KOPT-K1 (cell line): Measurements from ENCODE around the gene PSME3IP1.

ENCODE experiments used
- H3K27ac ChIP-seq: fragments of 200-600 bp; sonication (generic); 2 replicates; pipeline ENCODE4 v1.5.1; 2016; ENCODE audit warnings: antibody characterized with exemption, mild to moderate bottlenecking, low read depth, low read length; ENCODE audit not compliant: poor library complexity, severe bottlenecking
- H3K36me3 ChIP-seq: fragments of 200-600 bp; sonication (generic); 2 replicates; pipeline ENCODE4 v1.5.1; 2017; ENCODE audit warnings: antibody characterized with exemption, mild to moderate bottlenecking, low read length, moderate library complexity; ENCODE audit not compliant: insufficient read depth
- H3K9me3 ChIP-seq: fragments of 200-600 bp; sonication (generic); 2 replicates; pipeline ENCODE4 v1.5.1; 2017; ENCODE audit warnings: antibody characterized with exemption, low read length, mild to moderate bottlenecking; ENCODE audit not compliant: insufficient read depth, poor library complexity, severe bottlenecking

PSME3IP1 gene, protein sequence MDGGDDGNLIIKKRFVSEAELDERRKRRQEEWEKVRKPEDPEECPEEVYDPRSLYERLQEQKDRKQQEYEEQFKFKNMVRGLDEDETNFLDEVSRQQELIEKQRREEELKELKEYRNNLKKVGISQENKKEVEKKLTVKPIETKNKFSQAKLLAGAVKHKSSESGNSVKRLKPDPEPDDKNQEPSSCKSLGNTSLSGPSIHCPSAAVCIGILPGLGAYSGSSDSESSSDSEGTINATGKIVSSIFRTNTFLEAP

DNA sequence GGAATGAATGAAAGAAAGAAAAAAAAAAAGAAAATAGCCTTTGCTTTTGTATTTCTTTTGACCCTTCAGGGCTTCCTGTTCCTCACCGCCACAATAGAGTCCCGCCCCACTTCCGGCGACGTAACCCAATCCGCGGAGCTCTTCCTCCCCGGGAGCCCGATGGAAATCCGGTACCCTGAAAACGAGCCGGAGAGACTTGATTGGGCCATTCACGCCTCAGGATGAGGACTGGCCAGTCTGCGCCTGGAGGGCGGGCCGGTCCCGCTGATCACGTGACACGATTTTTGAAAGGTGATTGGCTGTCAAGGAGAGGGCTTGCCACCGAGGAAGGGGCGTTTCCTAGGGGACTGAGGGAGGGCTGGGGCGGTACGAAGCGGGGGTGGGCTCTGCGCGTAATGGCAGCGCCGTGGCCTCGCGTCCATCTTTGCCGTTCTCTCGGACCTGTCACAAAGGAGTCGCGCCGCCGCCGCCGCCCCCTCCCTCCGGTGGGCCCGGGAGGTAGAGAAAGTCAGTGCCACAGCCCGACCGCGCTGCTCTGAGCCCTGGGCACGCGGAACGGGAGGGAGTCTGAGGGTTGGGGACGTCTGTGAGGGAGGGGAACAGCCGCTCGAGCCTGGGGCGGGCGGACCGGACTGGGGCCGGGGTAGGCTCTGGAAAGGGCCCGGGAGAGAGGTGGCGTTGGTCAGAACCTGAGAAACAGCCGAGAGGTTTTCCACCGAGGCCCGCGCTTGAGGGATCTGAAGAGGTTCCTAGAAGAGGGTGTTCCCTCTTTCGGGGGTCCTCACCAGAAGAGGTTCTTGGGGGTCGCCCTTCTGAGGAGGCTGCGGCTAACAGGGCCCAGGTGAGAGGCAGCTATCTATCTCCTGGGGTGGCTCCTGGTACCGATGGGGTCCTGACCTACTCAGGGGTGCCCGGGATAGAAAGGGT, at the start of gene PSME3IP1, which contains the start of gene RSPRY1:
Gene PSME3IP1 (minus strand): TSS at position 95 of the 927 bp plus-strand sequence. CDS start 12,185 bp downstream, outside the sequence.
Gene RSPRY1 (plus strand): TSS at position 385 of the 927 bp plus-strand sequence. CDS start 18,330 bp downstream, outside the sequence.
- Histone ChIP-seq H3K27ac (peak within 1 kb of the TSS; percentile 81), H3K36me3 (peaks cover 11% of the 10 kb centered on the region), H3K9me3 (no peaks in the 10 kb centered on the region)

DNA sequence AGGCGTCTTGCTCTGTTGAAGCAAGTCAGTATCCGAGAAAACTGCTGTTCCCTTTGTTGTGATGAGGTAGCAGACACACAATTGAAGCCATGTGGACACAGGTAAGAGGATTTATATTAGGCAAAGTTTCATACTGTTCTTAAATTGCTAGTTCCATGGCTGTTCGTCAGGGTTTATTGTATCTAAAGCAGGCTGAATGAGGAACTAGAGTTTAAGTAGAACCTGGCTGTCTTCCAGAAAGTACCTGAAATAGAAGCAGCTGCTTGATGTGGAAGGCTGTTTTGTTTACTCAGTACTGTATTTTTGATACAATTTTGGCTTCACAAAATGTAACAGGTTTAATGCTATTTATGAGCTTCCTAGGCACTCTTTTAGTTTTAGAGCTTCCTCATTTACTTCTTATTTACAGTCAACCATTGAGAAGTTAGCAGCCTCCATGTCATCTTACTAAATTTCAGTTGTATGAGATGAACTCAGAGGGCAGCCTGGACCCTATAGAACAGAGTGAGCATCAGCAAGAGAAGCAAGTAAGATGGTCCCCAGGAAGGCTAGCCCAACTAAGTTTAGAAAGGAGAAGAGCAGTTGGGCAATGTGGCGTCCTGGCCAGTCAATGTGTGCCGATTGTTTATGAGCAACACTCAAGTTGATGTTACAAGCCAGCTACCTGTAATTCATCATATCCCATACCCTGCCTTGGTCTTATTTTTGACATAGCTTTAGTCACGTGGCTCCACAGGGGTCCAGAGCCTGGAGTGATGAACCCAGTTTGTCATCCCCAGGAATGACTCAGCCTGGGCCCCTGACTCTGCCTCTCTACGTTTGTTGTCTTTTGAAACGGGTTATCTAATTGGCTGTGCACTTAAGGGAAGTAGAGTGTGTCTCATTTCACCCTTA, 49.5 kb upstream of the PSME3IP1 start:
- peaks cover 98% of the 10 kb centered on the region for H3K36me3 ChIP-seq

DNA sequence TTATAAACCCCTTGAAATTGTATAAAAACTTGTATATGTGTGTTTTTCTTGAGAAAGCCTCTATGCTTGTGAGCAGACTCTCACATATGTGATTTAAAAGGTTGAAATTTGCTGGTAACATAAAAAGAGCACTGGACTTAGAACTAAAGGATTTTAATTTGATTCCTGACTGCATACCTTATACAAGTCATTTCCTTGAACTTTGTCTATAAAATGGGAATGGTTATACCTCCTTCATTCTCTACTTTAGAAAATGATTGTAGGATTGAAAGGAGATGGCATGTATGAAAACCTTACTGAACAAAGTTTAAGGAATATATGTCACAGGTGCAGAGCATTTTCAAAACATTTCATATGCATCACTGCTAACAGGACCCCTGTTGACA, 48.9 kb upstream of the PSME3IP1 start:
- no peak overlapping the region for H3K27ac ChIP-seq
- no peaks in the 10 kb centered on the region for H3K9me3 ChIP-seq
- H3K36me3 ChIP-seq: peaks cover 98% of the 10 kb centered on the region

More for the DNA sequence above, 49.5 kb upstream of the PSME3IP1 start:
- Histone ChIP-seq H3K9me3 (no peaks in the 10 kb centered on the region), H3K27ac (no peak overlapping the region)

DNA sequence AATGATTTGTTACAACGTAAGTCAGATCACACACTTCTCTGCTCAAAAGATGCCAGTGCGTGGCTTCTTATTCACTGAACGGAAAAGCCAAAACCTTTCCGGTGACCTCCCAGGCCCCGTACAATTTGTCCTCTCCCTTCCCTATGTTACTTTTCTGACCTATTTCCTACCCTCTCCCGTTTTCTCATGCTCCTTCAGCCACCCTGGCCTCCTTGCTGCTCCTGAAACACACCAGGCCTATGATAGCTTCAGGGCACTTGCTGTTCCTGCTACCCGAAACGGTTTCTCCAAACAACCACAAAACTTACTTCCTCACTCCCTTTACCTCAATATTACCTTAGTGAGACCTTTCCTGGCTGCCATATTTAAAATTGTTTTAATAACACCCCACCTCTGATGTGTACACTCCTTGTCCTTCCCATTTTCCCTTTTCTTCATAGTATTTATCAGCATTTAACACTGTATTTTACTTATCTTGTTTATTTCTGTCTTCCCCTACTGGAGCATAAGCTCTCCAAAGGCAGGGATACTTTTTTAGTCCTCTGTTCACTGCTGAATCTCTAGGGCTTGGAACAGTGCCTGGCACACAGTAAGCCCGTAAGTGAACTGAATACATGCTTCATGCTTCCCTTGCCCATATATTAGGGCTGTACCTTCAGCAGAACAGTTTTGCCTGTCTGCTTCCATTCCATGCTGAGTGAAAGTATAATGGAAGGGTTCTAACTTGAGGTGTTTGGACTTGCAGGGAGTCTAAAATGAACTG, 48.3 kb upstream of the PSME3IP1 start:
- Histone ChIP-seq H3K27ac (no peak overlapping the region), H3K9me3 (no peaks in the 10 kb centered on the region), H3K36me3 (peaks cover 98% of the 10 kb centered on the region)

DNA sequence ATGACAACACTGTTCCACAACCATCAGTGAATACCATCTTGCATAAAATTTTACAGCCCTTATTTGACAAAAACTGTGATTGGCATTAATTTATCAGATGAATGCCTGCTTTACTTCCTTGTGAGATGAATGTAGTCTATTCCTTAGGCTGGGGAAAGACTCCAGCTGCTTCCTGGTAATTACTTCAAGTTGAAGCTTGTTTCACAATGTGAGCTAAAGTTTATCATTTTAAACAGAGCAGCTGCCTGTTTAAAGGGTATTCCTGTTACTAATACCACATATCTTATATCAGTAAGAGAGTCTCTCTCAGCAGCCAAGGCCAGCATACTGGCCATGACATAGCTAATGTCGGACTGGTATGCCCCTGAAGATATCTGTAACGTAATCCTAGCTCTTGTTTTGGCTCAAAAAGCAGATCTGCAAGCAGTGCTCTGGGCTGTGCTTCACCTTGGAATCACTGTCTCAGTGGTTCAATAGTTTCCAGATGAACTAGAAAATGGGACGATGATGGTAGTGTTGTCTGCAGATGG, 46.0 kb upstream of the PSME3IP1 start:
- Histone ChIP-seq H3K27ac (no peak overlapping the region), H3K9me3 (no peaks in the 10 kb centered on the region), H3K36me3 (peaks cover 97% of the 10 kb centered on the region)

DNA sequence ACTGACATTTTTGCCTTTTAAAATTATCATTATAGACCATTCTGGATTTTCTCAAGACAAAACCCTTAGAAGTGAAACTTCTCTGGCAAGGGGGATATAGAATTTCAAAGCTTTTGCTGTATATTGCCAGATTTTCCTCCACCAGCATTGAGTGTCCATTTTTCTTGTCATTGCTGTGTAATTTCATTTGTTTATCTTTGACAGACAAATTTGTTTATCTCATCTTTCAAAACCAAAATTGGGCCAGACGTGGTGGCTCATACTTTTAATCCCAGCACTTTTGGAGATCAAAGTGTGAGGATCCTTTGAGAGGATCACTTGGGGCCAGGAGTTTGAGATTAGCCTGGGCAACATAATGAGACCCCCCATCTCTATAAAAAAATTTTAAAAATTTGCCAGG, 43.2 kb upstream of the PSME3IP1 start:
- Histone ChIP-seq H3K27ac (no peak overlapping the region), H3K9me3 (no peaks in the 10 kb centered on the region), H3K36me3 (peaks cover 99% of the 10 kb centered on the region)

DNA sequence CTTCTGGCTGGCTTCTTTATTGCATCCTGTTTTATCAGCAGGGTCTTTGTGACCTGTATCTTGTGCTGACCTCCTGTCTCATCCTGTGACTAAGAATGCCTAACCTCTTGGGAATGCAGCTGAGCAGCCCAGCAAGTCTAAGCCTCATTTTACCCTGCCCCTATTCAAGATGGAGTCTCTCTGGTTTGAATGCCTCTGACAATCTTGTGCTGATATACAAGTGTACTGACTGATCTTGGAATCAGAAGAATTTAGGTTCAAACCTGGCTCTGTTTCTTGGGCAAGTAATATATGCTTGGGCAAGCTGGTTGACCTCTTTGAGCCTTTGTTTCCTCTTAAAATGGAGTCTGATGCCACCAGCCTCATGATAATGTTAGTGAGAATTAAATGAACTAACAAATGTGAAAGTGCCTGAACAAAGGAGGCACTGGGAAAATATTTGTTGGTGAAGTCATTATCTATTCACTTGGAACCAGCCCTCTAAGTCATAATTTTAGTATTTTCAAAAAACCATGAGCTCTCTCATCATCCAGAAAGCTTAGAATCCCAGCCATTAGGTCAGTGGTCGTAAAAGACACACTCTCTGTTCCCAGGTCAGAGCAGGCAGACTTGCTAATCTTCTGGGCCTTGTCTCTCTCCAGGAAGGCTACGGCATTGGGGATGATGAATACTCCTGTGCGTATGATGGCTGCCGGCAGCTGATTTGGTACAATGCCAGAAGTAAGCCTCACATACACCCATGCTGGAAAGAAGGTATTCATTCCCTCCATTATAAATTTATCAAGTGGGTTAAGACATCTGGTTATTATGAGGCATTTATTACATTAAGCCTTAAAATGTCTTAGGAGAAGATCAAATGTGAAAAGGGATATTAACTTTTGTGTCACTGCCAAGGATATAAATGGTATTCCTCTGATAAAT, 41.1 kb upstream of the PSME3IP1 start:
- Histone ChIP-seq H3K36me3 (peaks cover 99% of the 10 kb centered on the region), H3K27ac (no peak overlapping the region), H3K9me3 (no peaks in the 10 kb centered on the region)

DNA sequence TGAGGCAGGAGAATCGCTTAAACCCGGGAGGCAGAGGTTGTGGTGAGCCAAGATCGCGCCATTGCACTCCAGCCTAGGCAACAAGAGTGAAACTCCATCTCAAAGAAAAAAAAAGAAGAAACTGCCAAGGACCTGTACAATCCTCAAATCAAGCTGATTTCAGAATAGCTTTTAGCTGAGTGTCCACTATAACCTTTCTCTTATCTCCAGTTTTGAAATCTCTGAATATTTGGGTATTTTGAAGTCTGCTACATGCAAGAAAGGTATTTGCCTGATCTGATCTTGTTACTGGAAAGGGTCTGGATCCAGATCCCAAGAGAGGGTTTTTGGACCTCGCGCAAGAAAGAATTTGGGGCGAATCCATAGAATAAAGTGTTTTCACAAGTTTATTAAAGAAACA, 40.1 kb upstream of the PSME3IP1 start:
- Histone ChIP-seq H3K9me3 (no peaks in the 10 kb centered on the region), H3K27ac (no peak overlapping the region), H3K36me3 (peaks cover 99% of the 10 kb centered on the region)

DNA sequence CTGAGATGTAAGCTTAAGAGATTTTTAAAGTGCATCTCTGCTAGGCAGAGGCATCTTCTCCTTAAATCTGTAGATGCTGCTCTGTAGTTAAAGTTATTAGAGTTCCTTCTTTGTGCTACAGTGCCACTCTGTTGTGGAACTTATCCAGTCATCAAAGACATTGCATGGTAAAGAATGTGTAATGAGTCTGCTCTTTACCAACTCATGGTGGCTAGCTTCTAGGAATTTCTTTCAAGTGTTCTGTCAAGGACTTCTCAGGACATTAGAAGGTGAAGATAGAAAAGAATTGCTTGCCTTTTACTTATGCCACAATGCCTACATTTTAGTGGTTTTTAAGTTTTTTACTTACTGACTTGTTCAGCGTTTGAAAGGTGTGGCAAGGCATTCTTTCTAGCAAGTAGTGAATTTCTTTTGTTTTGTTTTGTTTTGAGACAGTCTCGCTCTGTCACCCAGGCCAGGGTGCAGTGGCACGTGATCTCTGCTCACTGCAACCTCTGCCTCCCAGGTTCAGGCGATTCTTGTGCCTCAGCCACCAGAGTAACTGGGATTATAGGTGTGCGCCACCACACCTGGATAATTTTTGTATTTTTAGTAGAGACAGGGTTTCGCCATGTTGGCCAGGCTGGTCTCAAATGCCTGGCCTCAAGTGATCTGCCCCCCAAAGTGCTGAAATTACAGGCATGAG, 39.0 kb upstream of the PSME3IP1 start:
- H3K9me3 ChIP-seq: no peaks in the 10 kb centered on the region
- no peak overlapping the region for H3K27ac ChIP-seq
- H3K36me3 ChIP-seq: peaks cover 99% of the 10 kb centered on the region

DNA sequence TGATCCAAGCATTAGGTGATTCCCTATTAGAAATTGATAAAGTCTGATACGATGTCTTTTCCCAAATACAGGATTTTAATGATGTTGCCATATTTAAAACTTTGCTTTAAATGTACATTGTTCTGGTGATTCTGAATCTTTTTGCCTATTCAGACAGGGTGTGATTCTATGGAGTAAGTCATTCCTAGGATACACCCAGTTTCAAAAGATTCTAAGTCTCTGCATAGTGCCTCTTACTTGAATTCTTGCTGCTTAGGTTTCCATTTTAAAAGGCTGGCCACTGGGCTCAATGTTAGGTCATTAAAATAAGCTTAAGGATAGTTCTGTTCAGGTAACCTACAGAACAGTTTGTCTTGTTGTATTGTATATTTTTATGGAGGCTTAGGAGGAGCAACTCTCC, 37.2 kb upstream of the PSME3IP1 start:
- Histone ChIP-seq H3K27ac (no peak overlapping the region), H3K36me3 (peaks cover 98% of the 10 kb centered on the region), H3K9me3 (no peaks in the 10 kb centered on the region)

DNA sequence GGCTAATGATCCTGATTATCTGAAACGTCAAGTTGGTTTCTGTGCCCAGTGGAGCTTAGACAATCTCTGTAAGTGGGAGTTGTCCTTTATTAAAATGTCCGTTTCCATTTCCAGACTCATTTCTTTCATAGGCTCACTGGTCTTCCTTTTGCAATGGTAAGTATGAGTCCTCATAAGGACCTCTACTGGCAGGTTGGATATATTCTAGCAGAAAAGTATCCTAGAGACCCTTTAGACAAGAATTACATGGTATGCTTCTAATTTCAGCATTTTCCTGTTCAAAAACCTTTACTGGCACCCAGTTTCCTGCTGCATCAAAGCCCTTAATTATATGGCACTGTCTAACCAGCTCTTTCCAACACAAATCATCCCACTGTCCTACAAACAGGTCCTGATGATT, 31.1 kb upstream of the PSME3IP1 start:
- Histone ChIP-seq H3K9me3 (peaks cover 13% of the 10 kb centered on the region), H3K27ac (no peak overlapping the region), H3K36me3 (peaks cover 98% of the 10 kb centered on the region)

DNA sequence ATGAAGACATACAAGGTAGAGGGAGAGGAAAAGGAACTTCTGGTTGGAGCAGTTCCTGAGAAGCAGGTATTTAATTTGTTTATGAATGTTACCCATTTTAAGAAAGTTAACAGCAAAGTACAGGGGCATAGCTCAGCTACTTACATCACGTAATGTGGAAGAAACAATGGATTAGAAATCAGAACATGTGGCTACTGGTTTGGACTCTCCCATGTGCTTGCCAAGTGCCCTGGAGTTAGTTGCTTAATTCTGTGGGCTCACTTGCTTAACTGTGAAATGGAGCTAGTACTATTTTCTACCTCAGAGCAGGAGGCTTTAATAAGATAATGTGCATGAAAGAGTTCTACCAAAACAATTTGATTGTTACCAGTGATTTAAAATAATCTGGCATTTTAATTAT, 27.6 kb upstream of the PSME3IP1 start:
- H3K9me3 ChIP-seq: peaks cover 13% of the 10 kb centered on the region
- no peak overlapping the region for H3K27ac ChIP-seq
- peaks cover 100% of the 10 kb centered on the region for H3K36me3 ChIP-seq

DNA sequence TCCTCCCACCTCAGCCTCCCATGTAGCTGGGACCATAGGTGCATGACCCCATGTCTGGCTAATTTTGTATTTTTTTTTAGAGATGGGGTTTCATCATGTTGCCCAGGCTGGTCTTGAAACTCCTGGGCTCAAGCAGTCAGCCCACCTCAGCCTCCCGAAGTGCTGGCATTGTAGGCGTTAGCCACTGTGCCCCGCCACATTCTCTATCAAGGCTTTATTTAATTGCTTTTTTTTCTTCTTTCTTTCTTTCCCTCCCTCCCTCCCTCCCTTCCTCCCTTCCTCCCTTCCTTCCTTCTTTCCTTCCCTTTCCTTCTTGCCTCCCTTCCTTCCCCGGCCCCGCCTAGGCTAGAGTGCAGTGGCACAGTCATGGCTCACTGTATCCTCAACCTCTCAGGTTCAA, 23.9 kb upstream of the PSME3IP1 start:
- H3K27ac ChIP-seq: no peak overlapping the region
- H3K36me3 ChIP-seq: peaks cover 97% of the 10 kb centered on the region
- H3K9me3 ChIP-seq: no peaks in the 10 kb centered on the region
